Activated B cell treated with CpG ODN at 0.5 μM for 24 hours (primary cell): ENCODE data around the gene IGF1. TPM values are rescaled to one million over a fixed set of nuclear protein-coding genes. Genes with fewer than 3 reads are reported as not detected.
"Not testable (repeated sequence)": the region's sequence is repeated elsewhere in the genome, so short reads cannot be mapped to it uniquely, and the experiment has no call there.

Source experiments
- ATAC-seq: fragments of 200-7000 bp; cut with Tn5 transposase; one replicate; pipeline ENCODE4 v1.10.0; 2021; ENCODE audit warnings: low read depth, mild to moderate bottlenecking, moderate library complexity
- CTCF ChIA-PET: fragments of 350-600 bp; sonication (Branson Sonifier 250); formaldehyde crosslinking; loops from one replicate; lab custom pipeline; 2021; ENCODE audit warnings: antibody characterized with exemption; lab: Charles Lee
- POLR2A ChIA-PET: fragments of 350-600 bp; sonication (Branson Sonifier 250); formaldehyde crosslinking; loops from one replicate; lab custom pipeline; 2021; ENCODE audit warnings: antibody characterized with exemption; lab: Charles Lee
- DNase-seq: peaks from one replicate; pipeline ENCODE4 v3.0.0; 2022
- H3K27ac Mint-ChIP-seq: one replicate; pipeline ENCODE4 v1.8.0; 2020; ENCODE audit warnings: mixed read lengths
- H3K27me3 Mint-ChIP-seq: one replicate; pipeline ENCODE4 v1.8.0; 2021; ENCODE audit warnings: mixed read lengths
- H3K36me3 Mint-ChIP-seq: one replicate; pipeline ENCODE4 v1.8.0; 2021; ENCODE audit warnings: low read depth, mixed read lengths
- H3K4me1 Mint-ChIP-seq: one replicate; pipeline ENCODE4 v1.8.0; 2021; ENCODE audit warnings: mixed read lengths
- H3K4me3 Mint-ChIP-seq: one replicate; pipeline ENCODE4 v1.8.0; 2020; ENCODE audit warnings: mild to moderate bottlenecking, mixed read lengths
- H3K9me3 Mint-ChIP-seq: one replicate; pipeline ENCODE4 v1.8.0; 2020; ENCODE audit warnings: mixed read lengths
- CTCF ChIP-seq: fragments of 200-600 bp; IDR thresholded peaks from one replicate; pipeline ENCODE4 v1.8.0; 2022; ENCODE audit warnings: antibody characterized with exemption, mild to moderate bottlenecking
- intact Hi-C: fragments of 100-400 bp; cut with micrococcal nuclease; formaldehyde crosslinking; loops from one replicate; pipeline ENCODE4 v1.15.1; 2024
- total RNA-seq: library from RNA; stranded (reverse); gene quantifications from 2 replicates; pipeline ENCODE4 v1.2.3, GENCODE V29; 2022

The IGF1 gene
- total RNA-seq, 1 donor from 2014 or later, result not detected

GRCh38 chr12:102452605-102453004 is 27.8 kb downstream of the IGF1 start:
- no peak for TF ChIP-seq CTCF
- CTCF ChIA-PET, result no interaction called here

GRCh38 chr12:102449018-102449417 is 31.3 kb downstream of the IGF1 start:
- DNase-seq, H3K4me1 Mint-ChIP-seq, POLR2A ChIA-PET, H3K4me3 Mint-ChIP-seq, H3K36me3 Mint-ChIP-seq, H3K27me3 Mint-ChIP-seq, intact Hi-C loops, H3K27ac Mint-ChIP-seq, H3K9me3 Mint-ChIP-seq, CTCF ChIA-PET, ATAC-seq: not testable (repeated sequence)

More at GRCh38 chr12:102452605-102453004, 27.8 kb downstream of the IGF1 start:
- POLR2A ChIA-PET, result no interaction called here
- DNase-seq, result no peak
- Mint-ChIP-seq H3K27me3 (peaks cover 4% of the 10 kb centered on the region), H3K9me3 (peaks cover 4% of the 10 kb centered on the region), H3K27ac (no peak overlapping the region), H3K4me3 (no peak overlapping the region), H3K4me1 (no peaks in the 10 kb centered on the region), H3K36me3 (no peaks in the 10 kb centered on the region)
- intact Hi-C loops, result no loop called here
- no peak for ATAC-seq

- H3K4me1 Mint-ChIP-seq, POLR2A ChIA-PET: not testable (repeated sequence)
Observed at GRCh38 chr12:102447426-102447825, 32.9 kb downstream of the IGF1 start.

GRCh38 chr12:102444707-102445106 is 35.7 kb downstream of the IGF1 start:
- Mint-ChIP-seq H3K9me3 (peaks cover 4% of the 10 kb centered on the region), H3K27ac (no peak overlapping the region), H3K4me1 (no peaks in the 10 kb centered on the region), H3K4me3 (no peak overlapping the region), H3K36me3 (no peaks in the 10 kb centered on the region), H3K27me3 (peaks cover 3% of the 10 kb centered on the region)
- intact Hi-C loops, result no loop called here
- no peak for TF ChIP-seq CTCF
- ChIA-PET CTCF (no interaction called here), POLR2A (no interaction called here)
- DNase-seq, result no peak
- no peak for ATAC-seq

More at GRCh38 chr12:102447426-102447825, 32.9 kb downstream of the IGF1 start:
- H3K27ac Mint-ChIP-seq, DNase-seq, H3K9me3 Mint-ChIP-seq, CTCF ChIA-PET, H3K4me3 Mint-ChIP-seq, intact Hi-C loops, H3K36me3 Mint-ChIP-seq, ATAC-seq, H3K27me3 Mint-ChIP-seq: not testable (repeated sequence)

GRCh38 chr12:102444093-102444492 is 36.3 kb downstream of the IGF1 start:
- ATAC-seq (no peak), DNase-seq (no peak)
- H3K36me3 Mint-ChIP-seq, result no peaks in the 10 kb centered on the region
- intact Hi-C loops, result no loop called here
- H3K27me3 Mint-ChIP-seq, result peaks cover 5% of the 10 kb centered on the region
- H3K27ac Mint-ChIP-seq, result no peak overlapping the region
- H3K9me3 Mint-ChIP-seq, result peaks cover 3% of the 10 kb centered on the region
- ChIA-PET CTCF (no interaction called here), POLR2A (no interaction called here)
- no peak for TF ChIP-seq CTCF
- H3K4me3 Mint-ChIP-seq, result no peak overlapping the region
- H3K4me1 Mint-ChIP-seq, result no peaks in the 10 kb centered on the region

GRCh38 chr12:102441077-102441596 is 39.2 kb downstream of the IGF1 start:
- H3K4me3 Mint-ChIP-seq, result no peak overlapping the region
- intact Hi-C loops, result no loop called here

More at GRCh38 chr12:102441077-102441596, 39.2 kb downstream of the IGF1 start:
- CTCF ChIA-PET, result no interaction called here
- H3K27ac Mint-ChIP-seq, result no peak overlapping the region
- ATAC-seq (no peak), DNase-seq (no peak)
- TF ChIP-seq CTCF, result no peak
- H3K36me3 Mint-ChIP-seq, result no peaks in the 10 kb centered on the region
- no peaks in the 10 kb centered on the region for H3K4me1 Mint-ChIP-seq
- POLR2A ChIA-PET, result no interaction called here
- H3K27me3 Mint-ChIP-seq, result peaks cover 3% of the 10 kb centered on the region
- H3K9me3 Mint-ChIP-seq, result no peaks in the 10 kb centered on the region
